ENCODE results near the gene SMC1A.
"Not testable (repeated sequence)": the region's sequence is repeated elsewhere in the genome, so short reads cannot be mapped to it uniquely, and the experiment has no call there.

The SMC1A gene

DNA sequence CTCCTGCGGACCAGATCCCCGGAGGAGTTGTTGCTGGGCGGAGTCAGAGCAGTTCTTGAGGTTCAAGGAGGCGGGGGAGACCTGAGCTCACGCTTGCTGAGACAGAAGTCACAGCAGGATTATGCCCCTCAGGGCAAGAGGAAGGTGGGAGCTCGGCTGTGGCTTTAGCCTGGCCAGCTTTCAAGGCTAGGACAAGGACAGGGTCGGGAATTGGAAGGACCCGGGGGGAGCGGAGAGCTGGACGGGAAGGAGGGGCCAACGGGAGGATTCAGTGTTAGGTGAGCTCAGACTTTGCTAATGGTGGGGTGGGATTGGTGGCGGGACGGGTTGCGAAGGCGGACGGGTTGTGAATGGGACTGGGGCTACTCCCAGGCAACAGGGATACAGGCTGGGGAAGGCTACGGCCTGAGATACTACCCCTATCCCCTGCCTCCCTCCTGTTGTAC lies 430 bp upstream of the SMC1A start, which contains the start of gene RIBC1:
Gene RIBC1, plus strand, starts transcription at position 13 of the 446 bp plus-strand sequence. CDS start 3,404 bp downstream, outside the sequence.
- DNase-seq (ENCODE audit: low spot score): no peak

DNA sequence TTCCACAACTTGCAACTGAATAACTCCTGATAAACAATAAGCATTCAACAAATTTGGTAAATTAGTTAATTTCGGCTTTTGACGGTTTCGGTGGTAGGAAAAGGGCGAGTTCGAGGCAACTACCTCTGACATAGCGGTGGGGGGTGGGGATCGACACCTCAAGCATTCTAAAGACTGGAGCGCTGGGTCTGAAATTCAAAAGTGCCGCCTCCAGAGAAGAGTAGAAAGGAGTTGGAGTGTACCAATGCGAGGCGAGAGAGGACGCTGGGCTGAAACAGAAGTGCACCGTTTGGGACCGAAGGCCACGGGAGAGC lies 725 bp downstream of the SMC1A start:
- DNase-seq (ENCODE audit: low spot score): no peak

DNA sequence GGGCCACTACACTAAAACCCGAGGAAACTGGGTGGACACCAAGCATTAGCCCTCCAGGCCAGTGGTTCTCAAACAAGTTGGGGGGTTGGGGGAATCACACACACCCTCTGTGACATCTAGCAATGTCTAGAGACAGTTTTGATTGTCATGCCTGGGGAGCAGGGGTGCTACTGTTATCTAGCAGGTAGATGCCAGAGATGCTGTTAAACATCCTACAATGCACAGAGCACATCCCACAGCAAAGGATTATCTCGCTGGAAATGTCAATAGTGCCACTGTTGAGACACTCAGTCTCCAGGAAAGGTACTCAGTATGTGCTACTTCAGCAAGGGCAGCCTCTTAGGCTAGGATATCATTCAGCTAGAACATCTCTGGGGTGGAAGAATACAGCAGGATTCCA lies 1.3 kb downstream of the SMC1A start:
- no peak for DNase-seq (ENCODE audit: low spot score)

DNA sequence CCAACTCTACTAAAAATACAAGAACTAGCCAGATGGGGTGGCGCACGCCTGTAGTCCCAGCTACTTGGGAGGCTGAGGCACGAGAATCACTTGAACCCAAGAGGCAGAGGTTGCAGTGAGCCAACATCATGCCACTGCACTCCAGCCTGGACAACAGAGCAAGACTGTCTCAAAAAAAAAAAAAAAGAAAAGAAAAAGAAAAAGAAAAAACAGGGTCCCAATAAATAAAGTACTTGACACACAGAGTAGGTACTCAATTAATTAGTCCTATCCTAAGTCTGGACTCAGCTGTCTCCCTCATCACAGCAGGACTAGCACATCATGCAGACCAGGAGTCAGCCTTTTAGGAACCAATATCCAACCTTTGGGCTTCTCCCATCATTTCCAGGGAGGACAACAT lies 2.1 kb downstream of the SMC1A start:
- DNase-seq (ENCODE audit: low spot score): not testable (repeated sequence)

DNA sequence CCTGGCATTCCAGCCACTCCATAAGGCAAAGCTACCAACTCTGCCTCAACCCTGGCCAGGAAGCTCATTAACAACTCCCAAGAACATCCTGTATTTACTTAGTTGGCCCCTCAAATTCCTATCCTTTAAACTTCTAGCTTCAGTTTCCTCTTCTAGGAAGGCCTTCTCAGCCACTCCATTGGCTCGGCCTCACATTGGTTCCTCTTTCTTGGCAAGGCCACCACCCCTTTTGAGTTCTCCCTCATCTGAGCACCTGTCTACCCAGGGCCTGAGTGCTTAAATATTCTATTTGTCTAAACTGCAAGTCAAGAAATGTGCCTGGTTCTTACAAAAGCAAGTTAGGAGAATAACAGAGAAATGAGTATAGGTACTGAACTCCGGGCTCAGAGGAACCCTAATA lies 10.0 kb downstream of the SMC1A start:
- no peak for DNase-seq (ENCODE audit: low spot score)

DNA sequence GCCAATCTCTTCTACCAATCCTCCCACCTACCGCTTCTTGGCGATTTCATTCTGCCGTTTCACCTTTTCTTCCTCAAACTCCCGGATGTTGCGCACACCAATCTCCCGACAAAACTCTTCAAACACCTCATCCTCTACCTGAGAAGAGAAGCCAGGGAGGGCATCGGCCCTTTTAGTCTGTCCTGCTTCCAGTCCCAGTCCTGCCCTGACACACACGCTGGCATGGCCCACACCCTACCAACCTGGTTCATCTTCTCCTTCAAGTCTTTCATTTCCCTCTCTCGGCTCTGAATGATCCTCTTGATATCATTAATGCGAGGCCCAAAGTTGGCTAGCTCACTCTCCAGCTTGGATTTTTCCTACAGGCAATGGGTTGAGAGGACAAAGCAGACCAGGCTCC lies 18.9 kb downstream of the SMC1A start:
- DNase-seq (ENCODE audit: low spot score): no peak

DNA sequence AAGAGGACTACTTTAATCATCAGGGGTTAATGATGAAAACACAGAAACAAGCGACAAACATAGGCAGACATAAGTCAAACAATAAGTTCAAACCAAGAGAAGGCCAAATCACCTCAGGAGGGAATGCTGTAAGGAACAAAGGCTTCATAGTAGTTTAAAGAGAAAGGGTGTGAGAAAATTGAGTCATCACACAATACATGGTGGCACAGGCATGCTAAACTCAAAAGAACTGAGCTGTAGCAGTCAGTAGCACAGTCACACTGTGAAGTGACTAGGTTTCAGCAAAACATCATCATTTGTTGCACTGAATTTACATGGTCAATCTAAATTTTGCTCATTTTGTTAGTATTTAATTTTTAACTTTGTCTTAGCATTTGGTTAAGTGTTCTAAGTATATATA lies 24.2 kb downstream of the SMC1A start:
- DNase-seq (ENCODE audit: low spot score): no peak

DNA sequence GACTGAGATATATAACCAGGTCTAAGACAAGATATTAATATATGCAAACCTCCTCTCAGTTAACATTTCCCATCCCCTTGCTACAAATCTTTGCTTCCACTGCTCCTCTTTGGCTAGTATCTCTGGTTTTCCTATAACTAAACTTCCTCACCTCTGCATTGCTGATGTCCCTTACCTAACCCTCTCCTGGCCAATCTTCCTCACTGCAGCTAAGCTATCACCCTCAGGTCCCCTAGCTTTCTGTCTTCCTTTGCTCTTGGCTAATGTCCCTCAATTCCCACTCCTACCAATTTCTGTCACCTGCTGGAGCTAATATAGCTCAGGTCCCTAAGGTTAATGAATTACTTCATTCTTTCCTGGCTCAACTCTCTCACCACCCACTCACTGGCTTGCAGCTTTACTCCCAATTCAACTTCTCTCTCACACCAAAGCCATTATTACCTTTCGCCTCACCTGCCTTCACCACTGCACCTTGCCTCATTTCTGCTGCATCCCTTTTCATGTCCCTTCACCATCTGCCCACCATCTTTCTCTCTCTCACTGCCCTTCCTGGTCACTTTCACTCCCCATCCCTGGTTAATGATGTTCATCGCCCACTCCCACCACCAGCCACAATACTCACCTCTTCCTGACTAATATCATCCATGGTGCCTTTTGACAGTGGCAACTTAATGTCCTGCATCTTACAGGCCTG lies 26.7 kb downstream of the SMC1A start:
- no peak for DNase-seq (ENCODE audit: low spot score)

DNA sequence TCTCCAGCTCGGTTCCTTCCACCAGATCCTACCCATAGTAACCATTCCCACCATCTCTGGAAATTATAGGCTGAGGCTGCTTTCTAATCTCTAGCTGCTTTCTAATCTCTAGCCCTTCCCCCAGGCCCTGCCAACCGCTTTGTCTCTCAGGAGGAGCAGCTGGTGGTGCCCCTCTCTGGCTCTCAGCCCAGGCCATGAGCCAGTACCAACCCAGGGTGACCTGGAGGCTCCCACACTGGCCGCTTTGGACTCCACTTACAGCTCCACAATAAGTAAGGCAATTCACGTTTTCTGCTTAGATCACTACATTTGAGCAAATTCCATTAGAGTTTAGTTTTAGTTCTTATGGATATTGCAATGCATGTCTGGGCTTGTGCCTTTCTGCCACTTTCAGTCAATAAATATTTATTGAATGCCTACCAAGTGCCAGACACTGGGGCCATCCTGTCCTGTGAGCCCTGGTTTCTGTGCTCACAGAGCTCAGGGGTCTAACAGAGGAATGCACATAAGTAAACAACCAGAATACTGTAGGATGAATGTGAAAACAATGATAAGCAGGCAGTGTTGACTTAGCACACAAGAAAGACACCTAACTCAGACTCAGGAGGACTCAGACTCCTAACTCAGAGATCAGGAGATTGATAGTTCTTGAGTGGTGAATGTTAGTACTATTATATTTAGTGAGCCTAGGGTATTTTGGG lies 38.9 kb downstream of the SMC1A start:
- no peak for DNase-seq (ENCODE audit: low spot score)

DNA sequence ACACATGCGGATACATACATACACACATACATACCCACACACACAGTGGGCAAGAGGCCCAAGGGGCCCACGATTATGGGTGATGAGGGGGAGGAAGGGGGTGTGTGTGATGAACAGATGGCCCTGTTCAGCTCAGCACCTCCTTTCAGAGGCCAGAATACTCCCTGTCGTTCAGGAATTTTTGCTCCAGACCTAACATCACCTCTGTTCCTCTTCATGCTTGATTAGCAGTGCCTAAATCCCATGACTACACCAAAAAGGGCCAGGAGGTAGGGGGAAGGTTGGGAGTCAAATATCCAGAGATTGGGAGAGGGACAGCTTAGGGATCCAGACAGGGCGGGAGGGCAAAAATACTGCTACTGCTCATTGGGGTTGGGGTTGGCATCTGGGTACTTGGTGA lies 42.7 kb downstream of the SMC1A start:
- no peak for DNase-seq (ENCODE audit: low spot score)

DNA sequence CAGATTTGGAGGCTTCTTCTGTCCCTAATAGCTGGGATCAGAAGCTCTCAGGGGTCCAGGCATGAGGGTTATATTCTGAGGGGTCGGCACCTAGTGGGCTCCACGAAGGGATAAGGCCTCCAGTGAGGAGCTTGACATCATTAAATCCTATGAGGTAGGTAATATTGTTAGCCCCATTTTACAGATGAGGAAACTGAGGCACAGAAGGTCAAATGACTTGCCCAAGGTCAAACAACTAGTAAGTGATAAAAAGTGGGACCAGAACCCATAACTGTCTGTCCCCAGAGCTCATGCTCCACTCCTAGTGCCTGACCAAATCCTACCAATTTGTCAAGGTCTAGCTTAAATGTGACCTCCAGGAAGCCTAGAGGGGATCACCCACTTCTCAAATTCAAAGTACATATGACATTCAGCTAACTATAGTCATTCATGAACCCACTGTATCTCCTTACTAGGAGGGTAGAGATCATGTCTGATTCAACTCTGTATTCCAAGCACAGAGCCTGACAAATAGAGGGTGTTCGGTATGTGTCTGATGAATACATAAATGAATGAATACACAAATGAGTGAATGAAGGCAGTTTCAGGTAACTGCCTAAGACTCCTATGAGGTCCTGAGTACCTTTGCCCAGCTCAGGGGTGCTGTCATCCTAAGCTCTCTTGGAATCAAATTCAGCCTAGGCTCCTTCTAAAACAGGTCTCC lies 43.3 kb downstream of the SMC1A start:
- DNase-seq (ENCODE audit: low spot score): no peak

DNA sequence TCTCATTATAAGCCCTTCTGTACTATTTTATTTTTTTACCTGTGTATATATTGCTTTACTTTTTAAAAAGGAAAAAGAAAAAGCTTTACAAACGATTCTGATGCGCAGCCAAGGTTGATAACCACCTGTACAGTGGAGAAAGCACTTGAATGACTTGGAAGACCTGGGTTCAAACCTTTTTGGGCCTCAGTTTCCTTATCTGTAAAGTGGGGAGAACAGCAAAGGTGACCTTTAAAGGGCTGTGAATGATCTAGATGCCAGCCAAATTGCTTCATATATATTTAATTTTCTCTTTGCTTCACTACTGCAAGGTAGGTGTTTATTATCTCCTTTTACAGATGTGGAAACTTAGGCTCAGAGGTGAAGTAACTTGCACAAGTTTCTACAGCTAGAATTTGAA lies 45.0 kb downstream of the SMC1A start:
- DNase-seq (ENCODE audit: low spot score): no peak

DNA sequence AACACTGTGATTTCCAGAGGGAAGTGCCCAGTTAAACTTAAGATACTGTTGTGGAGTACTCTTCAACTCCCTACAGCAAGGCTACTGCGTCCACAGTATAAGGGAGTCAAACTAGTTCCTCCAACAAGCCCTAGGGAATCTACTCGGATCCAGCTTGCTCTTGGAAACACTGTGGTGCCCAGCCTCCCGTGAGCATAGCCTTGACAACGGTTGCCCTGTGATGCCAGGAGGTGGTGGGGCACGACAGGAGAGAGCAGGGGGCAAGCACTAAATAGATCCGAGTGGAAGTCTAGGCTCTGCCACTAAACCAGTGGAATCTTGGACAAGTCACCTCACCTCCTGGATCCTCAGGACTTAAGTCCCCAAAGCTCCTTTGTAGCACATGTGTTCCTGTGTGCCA lies 45.6 kb downstream of the SMC1A start:
- no peak for DNase-seq (ENCODE audit: low spot score)

DNA sequence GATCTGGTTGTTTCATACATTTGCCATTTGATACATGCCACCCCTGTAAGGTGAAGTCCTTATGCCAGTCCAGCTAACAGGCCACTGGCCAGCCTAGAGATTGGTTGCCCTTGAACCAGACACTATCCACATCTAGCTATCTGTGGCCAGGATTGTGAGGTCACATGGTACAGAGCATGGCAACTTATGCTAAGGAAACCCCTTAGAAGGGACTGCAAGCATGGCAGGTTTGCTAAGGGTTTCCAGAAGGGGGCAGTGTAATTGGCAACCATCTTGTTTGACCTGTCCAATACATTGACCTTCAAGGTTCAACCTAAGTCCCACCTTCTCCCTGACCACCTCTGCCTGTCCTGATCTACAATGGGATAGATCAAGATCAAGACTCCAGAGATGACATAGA lies 47.5 kb downstream of the SMC1A start:
- DNase-seq (ENCODE audit: low spot score): no peak

DNA sequence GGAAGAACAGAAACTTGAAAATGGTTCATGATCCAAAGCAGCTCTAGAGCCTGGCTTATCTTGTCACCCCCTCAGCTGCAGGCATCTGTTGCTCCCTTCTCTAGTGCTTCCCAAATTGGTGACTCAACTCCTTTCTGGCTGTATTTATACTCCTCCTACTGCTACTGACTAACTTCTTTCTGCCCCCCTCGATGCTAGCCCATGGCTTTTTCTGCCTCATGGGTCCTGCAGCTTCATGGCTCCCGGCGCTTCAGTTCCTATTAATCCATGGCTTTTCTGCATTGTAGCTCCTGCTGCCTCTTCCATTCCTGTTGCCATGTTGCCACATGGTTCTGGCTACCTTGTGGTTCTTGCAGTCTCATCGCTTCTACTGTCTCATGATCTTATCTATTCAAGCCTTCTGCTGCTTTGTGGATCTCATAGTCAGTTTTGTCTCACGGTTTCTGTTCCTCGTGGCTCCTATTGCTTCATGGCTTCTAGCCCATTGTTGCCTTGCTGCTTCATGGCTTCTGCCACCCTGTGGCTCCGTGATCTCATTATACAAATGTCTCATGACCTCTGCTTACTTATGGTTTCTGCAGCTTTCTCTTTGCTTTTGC lies 48.1 kb downstream of the SMC1A start:
- DNase-seq (ENCODE audit: low spot score): no peak

DNA sequence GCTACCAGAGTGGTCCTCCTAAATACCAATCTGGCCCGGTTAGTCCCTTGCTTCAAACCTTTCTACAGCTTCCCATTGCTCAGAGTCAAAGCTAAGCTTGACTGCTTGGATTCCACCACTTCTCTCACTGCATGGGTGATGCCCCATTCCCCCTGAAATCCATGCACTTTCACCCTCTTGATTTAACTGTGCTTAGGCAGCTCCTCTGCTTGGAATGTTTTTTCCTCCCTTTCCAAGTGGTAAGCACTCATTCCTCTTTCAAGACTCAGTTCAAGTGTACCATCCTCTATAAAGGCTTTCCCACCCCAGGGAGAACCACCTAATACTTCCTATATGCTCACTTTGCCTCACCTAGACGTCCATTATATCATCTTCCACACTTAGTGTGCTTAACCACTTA lies 49.1 kb downstream of the SMC1A start:
- no peak for DNase-seq (ENCODE audit: low spot score)

DNA sequence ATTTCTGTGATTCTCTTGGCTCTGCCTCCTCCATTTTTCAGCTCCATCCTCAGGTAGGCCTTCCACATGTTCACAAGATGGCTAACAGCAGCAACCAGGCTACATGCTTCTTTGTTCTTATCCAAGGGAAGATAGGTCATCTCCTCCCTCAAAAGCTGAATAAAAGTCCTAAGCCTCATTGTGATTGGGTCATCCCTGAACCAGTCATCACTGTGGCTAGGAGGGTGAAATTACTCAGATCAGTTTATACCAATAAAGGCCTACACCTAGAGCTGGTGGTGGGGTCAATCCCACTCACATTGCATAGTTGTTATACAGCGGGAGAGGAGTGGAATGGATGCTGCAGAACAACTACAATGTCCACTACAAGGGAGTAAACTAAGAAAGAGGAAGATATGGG lies 56.0 kb downstream of the SMC1A start:
- not testable (repeated sequence) for DNase-seq (ENCODE audit: low spot score)

DNA sequence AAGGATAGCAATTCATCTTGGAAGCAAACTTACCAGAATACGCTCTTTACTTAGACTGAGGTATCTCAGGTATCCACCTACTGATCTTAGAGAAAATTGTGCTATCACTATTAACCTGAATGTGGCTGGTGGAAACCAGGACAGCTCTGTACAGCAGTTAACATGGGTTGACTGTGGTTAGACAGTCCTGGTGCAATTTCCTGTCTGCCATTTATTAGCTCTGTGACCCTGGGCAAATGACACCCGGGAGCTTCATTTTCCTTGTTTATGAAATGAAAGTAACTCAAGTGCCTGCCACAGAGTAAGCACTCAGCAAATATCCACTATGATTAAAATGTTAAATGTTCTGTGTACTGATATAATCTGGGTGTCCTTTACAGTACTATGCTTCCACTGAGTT lies 60.0 kb downstream of the SMC1A start:
- no peak for DNase-seq (ENCODE audit: low spot score)

DNA sequence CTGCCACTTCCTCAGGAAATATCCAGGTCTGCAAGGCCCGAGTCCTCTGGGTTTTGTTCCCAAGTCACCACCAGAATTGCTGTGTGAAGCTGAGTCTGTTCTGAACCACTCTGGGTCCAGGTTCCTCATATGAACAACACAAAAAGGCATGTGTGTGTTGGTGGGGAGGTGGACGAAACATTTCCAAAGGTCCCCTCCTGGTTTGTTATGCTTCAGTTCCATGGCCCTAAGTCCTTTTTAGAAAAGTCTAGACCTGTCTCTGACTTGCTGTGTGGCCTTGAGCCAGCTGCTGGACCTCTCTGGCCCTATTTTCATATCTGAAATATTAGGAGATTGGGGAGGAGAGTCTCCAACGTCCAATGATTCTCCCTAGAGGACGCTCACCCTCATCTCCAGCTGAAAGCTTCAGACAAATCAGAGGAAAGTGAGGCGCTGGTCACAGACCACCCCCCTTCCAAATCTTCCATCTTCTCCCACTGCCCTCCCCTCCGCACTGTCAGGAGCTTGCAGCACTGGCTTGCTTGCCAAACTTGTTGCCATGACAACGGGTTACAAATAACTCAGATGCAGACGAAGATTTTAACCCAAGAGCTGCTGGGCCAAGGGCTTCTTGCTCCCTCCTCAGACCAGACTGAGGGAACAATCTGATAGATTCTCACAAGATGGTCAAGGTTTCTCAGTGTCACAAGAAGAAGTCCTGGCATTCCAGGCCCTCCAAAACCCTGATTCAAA lies 64.5 kb downstream of the SMC1A start:
- no peak for DNase-seq (ENCODE audit: low spot score)

DNA sequence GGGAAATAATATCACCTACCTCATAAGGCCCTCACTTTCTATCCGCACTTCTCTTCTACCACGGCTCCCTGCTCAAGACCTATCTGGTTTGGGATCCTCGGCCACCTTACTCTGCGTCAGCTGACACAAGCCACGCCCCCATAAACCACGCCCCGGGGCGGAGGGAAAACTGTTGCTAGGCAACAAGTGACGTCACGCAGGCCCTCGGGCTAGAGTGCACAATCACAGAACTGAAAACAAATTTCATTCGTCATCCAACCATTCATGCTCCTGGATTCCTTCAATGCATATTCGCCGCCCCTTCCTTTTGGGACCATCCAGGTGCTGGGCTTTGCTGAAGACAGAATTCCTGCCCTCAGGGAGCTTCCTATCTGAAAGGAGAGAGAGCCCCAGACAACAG lies 66.3 kb downstream of the SMC1A start:
- DNase-seq (ENCODE audit: low spot score): no peak

DNA sequence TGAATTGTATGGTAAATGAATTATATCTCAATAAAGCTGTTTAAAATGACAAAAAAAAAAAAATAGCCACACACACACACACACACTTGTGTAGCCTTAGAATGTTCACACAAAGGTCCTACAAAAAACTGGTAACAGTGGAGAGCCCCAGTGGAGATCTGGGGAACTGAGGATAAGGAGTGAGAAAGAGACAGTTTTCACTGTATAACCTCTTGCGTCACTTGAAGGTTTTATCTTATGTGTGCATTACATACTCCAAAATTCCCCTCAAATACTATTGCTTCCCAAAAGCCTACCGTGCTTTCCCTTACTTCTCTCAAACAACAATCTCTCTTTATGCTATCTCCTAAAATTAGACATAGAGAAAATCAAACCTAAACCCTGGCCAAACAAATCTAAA lies 67.8 kb downstream of the SMC1A start:
- DNase-seq (ENCODE audit: low spot score): no peak

DNA sequence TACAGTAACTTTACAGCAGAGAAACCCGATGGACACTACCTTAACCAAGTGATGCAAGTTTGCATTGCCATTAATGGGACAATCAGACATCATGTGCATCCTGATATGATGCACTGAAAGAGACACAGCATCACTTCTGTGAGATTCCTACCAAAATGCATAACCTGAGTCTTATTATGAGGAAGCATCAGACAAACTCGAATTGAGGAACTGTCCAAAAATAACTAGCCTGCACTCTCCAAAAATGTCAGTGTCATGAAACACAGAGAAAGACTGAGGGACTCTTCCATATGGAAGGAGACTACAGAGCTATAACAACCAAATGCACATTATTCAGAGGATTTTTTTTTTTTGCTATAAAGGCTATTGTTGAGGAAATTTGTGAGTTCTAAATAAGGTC lies 74.5 kb downstream of the SMC1A start:
- DNase-seq (ENCODE audit: low spot score): no peak
